ENCODE results near the gene ROPN1B.

DNA sequence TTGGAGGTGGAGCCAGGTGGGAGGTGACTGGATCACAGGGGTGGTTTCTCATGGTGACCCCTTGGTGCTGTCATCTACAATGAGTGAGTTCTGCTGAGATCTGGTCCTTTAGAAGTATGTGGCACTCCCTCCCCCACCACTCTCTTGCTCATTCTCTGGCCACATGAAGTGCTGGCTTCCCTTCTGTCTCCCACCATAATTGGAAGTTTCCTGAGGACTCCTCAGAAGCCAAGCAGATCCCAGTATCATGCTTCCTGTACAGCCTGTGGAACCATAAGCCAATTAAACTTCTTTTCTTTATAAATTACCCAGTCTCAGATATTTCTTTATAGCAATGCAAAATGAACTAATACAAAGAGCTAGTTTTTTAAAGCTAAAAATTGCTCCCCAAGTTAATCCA lies 60.3 kb downstream of the ROPN1B start:
- no peak for TF ChIP-seq GLIS3 (CRISPR knock-in tag; IDR thresholded peaks at IDR 0.05)
- no peak for TF ChIP-seq ZFP30 (CRISPR knock-in tag; IDR thresholded peaks at IDR 0.05)

Measured in SK-N-SH treated with all-trans-retinoic acid at 6 μM for 48 hours (cell line).